K562 (cell line): ENCODE data around the gene ASS1. TPM values are rescaled to one million over a fixed set of nuclear protein-coding genes. Genes with fewer than 3 reads are reported as not detected.

Experiments used
- ATAC-seq: fragments of 200-7000 bp; cut with Tn5 transposase; 3 replicates; pipeline ENCODE4 v1.9.1; 2020; ENCODE audit warnings: moderate library complexity
- BruUV-seq: library from RNA; stranded (reverse); fragments of 400-500 nt; replicated peaks from 2 replicates; lab custom pipeline; 2021; lab: Mats Ljungman, UMichigan
- CTCF ChIA-PET: fragments of 300-600 bp; formaldehyde crosslinking; extraction: SDS; loops from one replicate; lab custom pipeline; 2021; ENCODE audit warnings: low intra/inter-chr PET ratio; lab: Yijun Ruan, JAX
- POLR2A ChIA-PET: fragments of 300-600, 350-650 bp; sonication (Branson Sonifier 250); formaldehyde crosslinking; extraction: SDS; loops from one replicate; lab custom pipeline; 2021; ENCODE audit warnings: antibody characterized with exemption, inconsistent platforms; lab: Yijun Ruan, JAX
- DNase-seq, 4 experiments: peaks; one replicate each; pipeline versions ENCODE4 v3.0.0 to v3.0.0-alpha.2; 2011 to 2018; ENCODE audit warnings: low spot score in 3 of 4, mixed read lengths in 3 of 4; ENCODE audit errors: extremely low read depth in 1 of 4
- FAIRE-seq: peaks from 2 replicates; lab custom pipeline; 2011; peaks lifted over from hg19 to GRCh38; lab: Jason Lieb, UNC
- H2AFZ ChIP-seq: 2 replicates; pipeline ENCODE4 v1.6.0; 2011; ENCODE audit warnings: low read depth, low read length, control low read depth, inconsistent platforms
- H3K27ac ChIP-seq: fragments of 200-600 bp; 3 replicates; pipeline ENCODE4 v1.8.0; 2011; ENCODE audit warnings: low read depth, mild to moderate bottlenecking, control low read depth, inconsistent platforms, low read length, moderate library complexity, mixed read lengths; ENCODE audit errors: extremely low read depth
- H3K27me3 ChIP-seq, 2 experiments: fragments of 300-600 bp in 1 of 2; 2 replicates in 1 of 2; 3 replicates in 1 of 2; pipeline versions ENCODE4 v1.6.0 to v1.8.0; 2011; ENCODE audit warnings: inconsistent platforms in 2 of 2, low read length in 2 of 2, mild to moderate bottlenecking in 1 of 2, mixed read lengths in 1 of 2, moderate library complexity in 1 of 2; ENCODE audit not compliant: control insufficient read depth in 2 of 2, insufficient read depth in 2 of 2
- H3K36me3 ChIP-seq: fragments of 300-600 bp; 3 replicates; pipeline ENCODE4 v1.8.0; 2011; ENCODE audit warnings: mild to moderate bottlenecking, low read length, inconsistent platforms; ENCODE audit not compliant: control insufficient read depth, insufficient read depth
- H3K4me1 ChIP-seq, 2 experiments: fragments of 200-600 bp in 1 of 2; replicated peaks in 1 of 2; 2 replicates in 1 of 2; 3 replicates in 1 of 2; pipeline versions ENCODE4 v1.5.1 to v1.8.0; 2011; ENCODE audit warnings: inconsistent platforms in 2 of 2, low read length in 2 of 2, mild to moderate bottlenecking in 1 of 2, mixed read lengths in 1 of 2, moderate library complexity in 1 of 2; ENCODE audit not compliant: control insufficient read depth in 2 of 2, insufficient read depth in 2 of 2
- H3K4me2 ChIP-seq: 2 replicates; pipeline ENCODE4 v1.6.1; 2011; ENCODE audit warnings: low read length, control low read depth, inconsistent platforms, mixed read lengths; ENCODE audit not compliant: insufficient read depth
- H3K4me3 ChIP-seq: fragments of 200-600 bp; sonication (generic), shearing (Covaris generic); 2 replicates; pipeline ENCODE4 v1.5.1; 2016; ENCODE audit warnings: control low read depth, inconsistent platforms
- H3K79me2 ChIP-seq: fragments of 200-600 bp; 3 replicates; pipeline ENCODE4 v1.8.0; 2011; ENCODE audit warnings: low read length, inconsistent platforms; ENCODE audit not compliant: control insufficient read depth, insufficient read depth
- H3K9ac ChIP-seq, 2 experiments: 2 replicates each; pipeline versions ENCODE4 v1.6.0 to v1.6.1; 2011; ENCODE audit warnings: low read depth in 2 of 2, low read length in 2 of 2, control low read depth in 1 of 2, inconsistent platforms in 1 of 2, mild to moderate bottlenecking in 1 of 2, mixed read lengths in 1 of 2; ENCODE audit not compliant: insufficient read depth in 1 of 2
- H3K9me1 ChIP-seq: one replicate; pipeline ENCODE4 v1.6.0; 2011; ENCODE audit warnings: inconsistent platforms, mild to moderate bottlenecking, low read length, moderate library complexity; ENCODE audit not compliant: control insufficient read depth, insufficient read depth
- H3K9me3 ChIP-seq: replicated peaks from 2 replicates; pipeline ENCODE4 v1.5.1; 2011; ENCODE audit warnings: low read depth, low read length, inconsistent platforms; ENCODE audit not compliant: control insufficient read depth, insufficient read depth
- H4K20me1 ChIP-seq: replicated peaks from 2 replicates; pipeline ENCODE4 v1.6.1; 2011; ENCODE audit warnings: low read length, inconsistent platforms, mixed read lengths; ENCODE audit not compliant: control insufficient read depth, insufficient read depth
- ATF2 ChIP-seq: sonication (generic); formaldehyde crosslinking; IDR thresholded peaks from 2 replicates; pipeline ENCODE4 v1.8.1; 2022; ENCODE audit warnings: missing genetic modification reagents
- CREM ChIP-seq: IDR thresholded peaks from 2 replicates; pipeline ENCODE4 v1.6.1; 2014; ENCODE audit warnings: antibody characterized with exemption, low read depth
- L3MBTL2 ChIP-seq: fragments of 450-650 bp; IDR thresholded peaks from 2 replicates; pipeline ENCODE4 v1.6.1; 2016; ENCODE audit warnings: mild to moderate bottlenecking, moderate library complexity
- NFYB ChIP-seq: IDR thresholded peaks from 2 replicates; pipeline ENCODE4 v1.6.1; 2011; ENCODE audit warnings: mild to moderate bottlenecking, moderate library complexity; ENCODE audit not compliant: insufficient read length; ENCODE audit errors: extremely low read depth
- PCBP1 ChIP-seq: fragments of 200-400 bp; formaldehyde crosslinking; IDR thresholded peaks from 2 replicates; pipeline ENCODE4 v1.6.1; 2018; ENCODE audit warnings: mild to moderate bottlenecking, low read depth, low read length; ENCODE audit not compliant: poor library complexity, severe bottlenecking
- POLR2AphosphoS2 ChIP-seq: IDR thresholded peaks from 2 replicates; pipeline ENCODE4 v1.6.1; 2012; ENCODE audit warnings: low read length, improper control_type of control experiment
- REST ChIP-seq, 2 experiments: fragments of 450-650 bp; formaldehyde crosslinking in 1 of 2; IDR thresholded peaks; 2 replicates each; pipeline versions ENCODE4 v1.4.0 to v1.6.1; 2014 to 2020; ENCODE audit warnings: mild to moderate bottlenecking in 2 of 2, borderline replicate concordance in 1 of 2, low read depth in 1 of 2
- ZBED1 ChIP-seq: IDR thresholded peaks from 2 replicates; pipeline ENCODE4 v1.6.1; 2014
- ZSCAN29 ChIP-seq: fragments of 450-650 bp; IDR thresholded peaks from 2 replicates; pipeline ENCODE4 v1.6.1; 2017
- WGBS: fragments of 100-300 bp; shearing (Covaris generic); methylation state at CpG from one replicate; pipeline ENCODE4 v1.1.6; 2016; ENCODE audit warnings: low coverage, mixed read lengths; ENCODE audit not compliant: insufficient coverage; ENCODE audit errors: missing lambda C conversion rate; 5-methylcytosine and 5-hydroxymethylcytosine counted together
- in situ Hi-C: fragments of 300-500 bp; cut with MboI; formaldehyde crosslinking; loops from 4 replicates; pipeline ENCODE4 v1.15.0; 2018; ENCODE audit warnings: inconsistent platforms, mixed read lengths
- intact Hi-C: fragments of 100-400 bp; cut with micrococcal nuclease; formaldehyde crosslinking; loops from 2 replicates; pipeline ENCODE4 v1.14.2; 2022
- polyA plus RNA-seq, 8 experiments: library from polyadenylated mRNA; depleted of rRNA in 4 of 8; stranded (reverse) in 5 of 8; unstranded in 3 of 8; fragments of >200 nt; fragmentation: Nextera tagmentation in 2 of 8; fragmentation: Illumina TruSeq in 1 of 8; extraction: Ambion mirVana in 2 of 8; extraction: Trizol in 1 of 8; gene quantifications; 2 replicates each; pipeline versions ENCODE4 v1.2.1 to v1.2.3, GENCODE V29; 2011 to 2014; ENCODE audit warnings: inconsistent platforms in 1 of 8, missing spikeins in 1 of 8
- total RNA-seq, 7 experiments: library from RNA; depleted of rRNA in 6 of 7; stranded (reverse); fragments of >200 nt in 6 of 7; fragmentation: Illumina TruSeq in 2 of 7; extraction: Trizol in 2 of 7; gene quantifications; 2 replicates each; pipeline versions ENCODE4 v1.2.1 to v1.2.3, GENCODE V29; 2011 to 2021; ENCODE audit warnings: low replicate concordance in 1 of 7

The ASS1 gene
- total and polyA plus RNA-seq, 9 of the 15 experiments (the other 6 are each of a cell fraction or from before 2014, with no cell fraction given), result 1.5 to 5.7 (median 3.7) TPM

- CTCF ChIA-PET, result no interaction called here
- peak; percentile 88; the same call in 1 of the 2 replicates for TF ChIP-seq ATF2 (CRISPR knock-in tag)
- no peak for TF ChIP-seq NFYB
- TF ChIP-seq POLR2AphosphoS2, result no peak
- peak; percentile 68; the same call in 1 of the 2 replicates for TF ChIP-seq L3MBTL2
- no peak for TF ChIP-seq PCBP1
- TF ChIP-seq ZBED1, result no peak
- TF ChIP-seq CREM, result peak; percentile 79
- no peak for TF ChIP-seq ZSCAN29
- 0 out of 2 replicates have a peak, but pooled peaks have one; percentile 8 for TF ChIP-seq REST (IDR thresholded peaks at IDR 0.05; ENCODE audit: borderline replicate concordance)
- no peak for TF ChIP-seq REST (CRISPR knock-in tag; IDR thresholded peaks at IDR 0.05; ENCODE audit: low read depth)
Observed at GRCh38 chr9:130451509-130452388, 7.0 kb downstream of the ASS1 start.

More at GRCh38 chr9:130451509-130452388, 7.0 kb downstream of the ASS1 start:
- DNase-seq (peak; percentile 67 to 74 (median 72)), FAIRE-seq (peak; percentile 15), ATAC-seq (peak; percentile 67)
- Histone ChIP-seq H4K20me1 (no peaks in the 10 kb centered on the region), H2AFZ (peak overlapping the region; percentile 21; the same call in 1 of the 2 replicates), H3K4me2 (peak overlapping the region; percentile 1; the same call in 1 of the 2 replicates), H3K9ac (0 out of 4 replicates have a peak overlapping the region, but pooled peaks of 1 of the 2 experiments have one; percentile 11), H3K9me3 (no peaks in the 10 kb centered on the region), H3K36me3 (no peaks in the 10 kb centered on the region), H3K27me3 (no peaks in the 10 kb centered on the region; a peak in 1 of 5 replicates), H3K4me1 (peaks cover 19 to 36% of the 10 kb centered on the region in 2 experiments), H3K4me3 (no peak overlapping the region), H3K9me1 (no peaks in the 10 kb centered on the region), H3K27ac (no peak overlapping the region), H3K79me2 (no peaks in the 10 kb centered on the region)
- in situ Hi-C loops (loop anchor here (5.0 to 10.0 kb wide), 2 partner anchors 236 to 413 kb away; no protein-coding TSS in a partner anchor), intact Hi-C loops (no loop called here)
- POLR2A ChIA-PET, result interaction anchor here (0.6 to 1.2 kb wide), 4 partner anchors 67 to 242 kb away, joined by 3 to 5 read pairs (median 3); partner anchors contain the start of gene EXOSC2
- WGBS, result 10% methylated on average over 22 of the region's 23 CpGs
- no TSS peak for BruUV-seq
